Loucy (cell line): ENCODE measurements around the gene SHISA4.

ENCODE experiments used
- H2AFZ ChIP-seq: fragments of 200-600 bp; sonication (generic); 2 replicates; pipeline ENCODE4 v1.6.0; 2016; ENCODE audit warnings: antibody characterized with exemption, mild to moderate bottlenecking, low read length, moderate library complexity
- H3F3A ChIP-seq: fragments of 200-600 bp; 2 replicates; pipeline ENCODE4 v1.6.0; 2016; ENCODE audit warnings: antibody characterized with exemption, low read depth, mild to moderate bottlenecking
- H3K27me3 ChIP-seq: fragments of 200-600 bp; sonication (generic); 2 replicates; pipeline ENCODE4 v1.6.1; 2014; ENCODE audit warnings: low read length, mild to moderate bottlenecking; ENCODE audit not compliant: insufficient read depth, poor library complexity, severe bottlenecking
- H3K36me3 ChIP-seq: fragments of 200-600 bp; sonication (generic); 2 replicates; pipeline ENCODE4 v1.6.1; 2016; ENCODE audit warnings: low read length; ENCODE audit not compliant: insufficient read depth
- H3K4me1 ChIP-seq: fragments of 200-600 bp; sonication (generic); 2 replicates; pipeline ENCODE4 v1.5.1; 2014; ENCODE audit warnings: low read length, mild to moderate bottlenecking; ENCODE audit not compliant: insufficient read depth, poor library complexity, severe bottlenecking
- H3K4me2 ChIP-seq: fragments of 200-600 bp; sonication (generic); 2 replicates; pipeline ENCODE4 v1.6.0; 2014; ENCODE audit warnings: antibody characterized with exemption, low read length, low read depth, mild to moderate bottlenecking; ENCODE audit not compliant: poor library complexity, severe bottlenecking
- H3K4me3 ChIP-seq: fragments of 200-600 bp; sonication (generic); 2 replicates; pipeline ENCODE4 v1.5.1; 2014; ENCODE audit warnings: low read length, mild to moderate bottlenecking, mixed read lengths; ENCODE audit not compliant: poor library complexity, severe bottlenecking
- H3K79me2 ChIP-seq: fragments of 200-600 bp; sonication (generic); 2 replicates; pipeline ENCODE4 v1.6.1; 2014; ENCODE audit warnings: low read length; ENCODE audit not compliant: insufficient read depth
- H3K9ac ChIP-seq: fragments of 200-600 bp; sonication (generic); 2 replicates; pipeline ENCODE4 v1.6.0; 2014; ENCODE audit warnings: mild to moderate bottlenecking, low read depth, low read length, moderate library complexity; ENCODE audit not compliant: poor library complexity, severe bottlenecking
- H3K9me2 ChIP-seq: fragments of 200-600 bp; sonication (generic); replicated peaks from 2 replicates; pipeline ENCODE4 v1.6.1; 2016; ENCODE audit warnings: low read depth, low read length, mixed read lengths
- H3K9me3 ChIP-seq: fragments of 200-600 bp; sonication (generic); 2 replicates; pipeline ENCODE4 v1.6.1; 2014; ENCODE audit warnings: mild to moderate bottlenecking, antibody characterized with exemption, low read length, low read depth; ENCODE audit not compliant: insufficient read depth
- H4K20me1 ChIP-seq: fragments of 200-600 bp; sonication (generic); 2 replicates; pipeline ENCODE4 v1.6.0; 2014; ENCODE audit warnings: antibody characterized with exemption, low read length, mild to moderate bottlenecking; ENCODE audit not compliant: insufficient read depth, poor library complexity, severe bottlenecking
- EZH2phosphoT487 ChIP-seq: fragments of 200-600 bp; IDR thresholded peaks from 2 replicates; pipeline ENCODE4 v1.6.1; 2018; ENCODE audit warnings: antibody characterized with exemption, mild to moderate bottlenecking, moderate library complexity, borderline replicate concordance
- TF ChIP-seq, protein P1 (sequence below): fragments of 200-600 bp; sonication (generic); conservative IDR thresholded peaks from 2 replicates; pipeline ENCODE4 v1.5.1; 2014; ENCODE audit warnings: mild to moderate bottlenecking, antibody characterized with exemption, low read length

Gene SHISA4

DNA sequence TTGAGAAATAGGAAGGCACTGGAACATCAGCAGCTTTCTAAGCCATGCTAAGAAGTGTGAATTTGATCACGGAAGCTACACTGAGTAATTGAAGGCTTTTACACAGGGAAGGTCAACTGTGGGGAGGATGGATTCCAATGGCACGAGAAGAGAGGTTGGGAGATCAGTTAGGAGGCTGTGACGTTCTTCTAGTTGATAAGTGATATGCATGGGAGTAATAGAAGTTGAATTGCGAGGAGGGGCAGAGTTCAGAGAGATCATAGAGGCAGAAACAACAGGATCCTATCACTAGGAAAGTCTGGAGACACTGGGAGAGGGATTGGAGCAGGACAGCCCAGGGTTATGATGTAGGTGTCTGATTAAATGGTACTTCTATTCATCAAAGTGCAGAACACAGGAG is 41.4 kb downstream of the SHISA4 start:
- H3K9ac ChIP-seq, result no peak overlapping the region
- no peaks in the 10 kb centered on the region for H3K79me2 ChIP-seq
- no peaks in the 10 kb centered on the region for H3K9me2 ChIP-seq
- no peaks in the 10 kb centered on the region for H4K20me1 ChIP-seq
- H3K27me3 ChIP-seq, result no peaks in the 10 kb centered on the region
- no peaks in the 10 kb centered on the region for H3F3A ChIP-seq
- TF ChIP-seq, protein P1, sequence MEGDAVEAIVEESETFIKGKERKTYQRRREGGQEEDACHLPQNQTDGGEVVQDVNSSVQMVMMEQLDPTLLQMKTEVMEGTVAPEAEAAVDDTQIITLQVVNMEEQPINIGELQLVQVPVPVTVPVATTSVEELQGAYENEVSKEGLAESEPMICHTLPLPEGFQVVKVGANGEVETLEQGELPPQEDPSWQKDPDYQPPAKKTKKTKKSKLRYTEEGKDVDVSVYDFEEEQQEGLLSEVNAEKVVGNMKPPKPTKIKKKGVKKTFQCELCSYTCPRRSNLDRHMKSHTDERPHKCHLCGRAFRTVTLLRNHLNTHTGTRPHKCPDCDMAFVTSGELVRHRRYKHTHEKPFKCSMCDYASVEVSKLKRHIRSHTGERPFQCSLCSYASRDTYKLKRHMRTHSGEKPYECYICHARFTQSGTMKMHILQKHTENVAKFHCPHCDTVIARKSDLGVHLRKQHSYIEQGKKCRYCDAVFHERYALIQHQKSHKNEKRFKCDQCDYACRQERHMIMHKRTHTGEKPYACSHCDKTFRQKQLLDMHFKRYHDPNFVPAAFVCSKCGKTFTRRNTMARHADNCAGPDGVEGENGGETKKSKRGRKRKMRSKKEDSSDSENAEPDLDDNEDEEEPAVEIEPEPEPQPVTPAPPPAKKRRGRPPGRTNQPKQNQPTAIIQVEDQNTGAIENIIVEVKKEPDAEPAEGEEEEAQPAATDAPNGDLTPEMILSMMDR, result no peak
- TF ChIP-seq EZH2phosphoT487, result no peak
- H3K9me3 ChIP-seq, result no peaks in the 10 kb centered on the region
- H3K4me2 ChIP-seq, result no peak overlapping the region
- no peaks in the 10 kb centered on the region for H3K4me1 ChIP-seq
- no peak overlapping the region for H3K4me3 ChIP-seq
- H3K36me3 ChIP-seq, result no peaks in the 10 kb centered on the region
- H2AFZ ChIP-seq, result no peak overlapping the region

DNA sequence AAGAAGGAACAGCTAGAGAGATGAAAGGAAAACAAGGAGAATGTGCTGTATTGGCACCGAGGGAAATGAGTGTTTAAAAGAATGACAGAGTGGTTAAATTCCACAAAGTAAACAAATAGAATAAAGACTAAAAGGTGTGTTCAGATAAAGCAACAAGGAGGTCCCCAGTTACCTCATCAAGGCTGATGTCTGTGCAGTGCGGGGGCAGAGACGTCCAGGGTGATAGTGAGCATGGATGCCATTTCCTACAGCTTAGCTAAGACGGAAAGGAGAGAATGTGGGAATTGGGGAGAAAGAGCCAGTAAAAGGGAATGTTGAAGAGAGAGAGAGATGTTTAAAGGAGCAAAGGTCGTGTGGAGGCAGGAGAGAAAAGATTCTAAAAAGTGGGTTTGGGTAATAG is 42.1 kb downstream of the SHISA4 start:
- no peaks in the 10 kb centered on the region for H3F3A ChIP-seq
- no peak overlapping the region for H3K4me2 ChIP-seq
- no peaks in the 10 kb centered on the region for H3K79me2 ChIP-seq
- no peak overlapping the region for H3K4me3 ChIP-seq
- no peak overlapping the region for H2AFZ ChIP-seq
- no peaks in the 10 kb centered on the region for H3K9me2 ChIP-seq
- no peaks in the 10 kb centered on the region for H3K27me3 ChIP-seq
- H3K4me1 ChIP-seq, result no peaks in the 10 kb centered on the region
- no peak overlapping the region for H3K9ac ChIP-seq
- H3K36me3 ChIP-seq, result no peaks in the 10 kb centered on the region
- TF ChIP-seq, protein P1, result no peak
- TF ChIP-seq EZH2phosphoT487, result no peak
- H4K20me1 ChIP-seq, result no peaks in the 10 kb centered on the region
- no peaks in the 10 kb centered on the region for H3K9me3 ChIP-seq

DNA sequence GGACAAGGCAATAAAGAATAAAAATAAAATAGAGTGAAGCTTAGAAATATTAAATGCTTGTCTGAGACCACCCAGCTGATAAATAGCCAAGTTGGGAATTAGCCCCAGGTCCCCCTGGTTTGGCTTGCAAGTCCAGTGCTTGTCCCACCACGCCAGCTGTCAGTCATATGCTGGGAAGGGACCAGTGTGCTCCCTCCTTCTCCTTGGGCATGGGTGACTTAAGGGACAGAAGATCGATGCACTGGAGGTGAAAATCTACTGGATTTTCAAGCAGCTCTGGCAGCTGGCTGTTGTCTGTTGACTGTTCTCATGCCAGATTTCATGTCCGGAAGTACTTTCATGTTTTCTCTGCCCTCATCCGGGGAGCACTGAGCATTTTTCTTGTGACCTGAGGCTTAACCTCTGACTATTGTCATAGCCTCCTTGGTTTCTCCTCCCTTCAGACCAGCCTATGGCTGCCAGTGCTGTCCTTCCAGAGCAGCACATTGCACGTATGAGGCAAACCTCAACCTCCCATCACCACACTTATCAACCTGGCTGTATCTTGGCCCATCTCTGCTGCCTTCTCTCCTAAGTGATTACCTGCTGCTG is 45.2 kb downstream of the SHISA4 start:
- Histone ChIP-seq H3K4me1 (no peaks in the 10 kb centered on the region), H3K9me2 (no peaks in the 10 kb centered on the region), H3K9me3 (no peaks in the 10 kb centered on the region), H3K4me3 (no peak overlapping the region), H3K9ac (no peak overlapping the region), H4K20me1 (no peaks in the 10 kb centered on the region), H3K27me3 (no peaks in the 10 kb centered on the region), H3K36me3 (no peaks in the 10 kb centered on the region), H3F3A (no peaks in the 10 kb centered on the region), H2AFZ (no peak overlapping the region; the same call in 1 of the 2 replicates), H3K4me2 (no peak overlapping the region), H3K79me2 (no peaks in the 10 kb centered on the region)
- no peak for TF ChIP-seq EZH2phosphoT487
- TF ChIP-seq, protein P1, result no peak
